GM12872 (cell line): ENCODE measurements around the gene FAM227B.

Experiments
- CTCF ChIP-seq: IDR thresholded peaks from 3 replicates; pipeline ENCODE4 v1.5.1; 2011; ENCODE audit warnings: low read depth, mild to moderate bottlenecking, low read length, moderate library complexity; ENCODE audit not compliant: insufficient read depth

The FAM227B gene

GRCh38 chr15:49427372-49427771 lies 193.2 kb downstream of the FAM227B start:
- no peak for TF ChIP-seq CTCF

GRCh38 chr15:49424954-49425353 lies 195.7 kb downstream of the FAM227B start:
- no peak for TF ChIP-seq CTCF

GRCh38 chr15:49423901-49424550 lies 196.6 kb downstream of the FAM227B start:
- no peak for TF ChIP-seq CTCF

- no peak for TF ChIP-seq CTCF
These were observed 197.6 kb downstream of the FAM227B start, which contains the start of gene FGF7 for GRCh38 chr15:49423021-49423420. FGF7 (plus strand) TSS chr15:49423242; CDS start chr15:49424298, 1,056 bp downstream.

- TF ChIP-seq CTCF, result peak; percentile 57
These were observed 198.6 kb downstream of the FAM227B start for GRCh38 chr15:49421991-49422390.

GRCh38 chr15:49418811-49419210 lies 201.8 kb downstream of the FAM227B start:
- no peak for TF ChIP-seq CTCF

GRCh38 chr15:49415638-49416037 lies 205.0 kb downstream of the FAM227B start:
- no peak for TF ChIP-seq CTCF
